Measurements from ENCODE around the gene CCR5.

CCR5 gene

GRCh38 chr3:46408853-46409252, 38.1 kb downstream of the CCR5 start:
- no peak for DNase-seq (ENCODE audit: low read depth in 2 of 2)

- DNase-seq (ENCODE audit: low read depth in 2 of 2), result no peak
Observed at GRCh38 chr3:46409739-46410489, 39.2 kb downstream of the CCR5 start.

GRCh38 chr3:46410669-46411068, 39.9 kb downstream of the CCR5 start:
- no peak for DNase-seq (ENCODE audit: low read depth in 2 of 2)

- no peak for DNase-seq (ENCODE audit: low read depth in 2 of 2)
Observed at GRCh38 chr3:46411271-46411670, 40.5 kb downstream of the CCR5 start.

- no peak for DNase-seq (ENCODE audit: low read depth in 2 of 2)
Observed at GRCh38 chr3:46412786-46413298, 42.1 kb downstream of the CCR5 start.

- no peak for DNase-seq (ENCODE audit: low read depth in 2 of 2)
Observed at GRCh38 chr3:46413951-46414350, 43.2 kb downstream of the CCR5 start.

GRCh38 chr3:46414739-46415138, 44.0 kb downstream of the CCR5 start:
- DNase-seq (ENCODE audit: low read depth in 2 of 2), result no peak

- no peak for DNase-seq (ENCODE audit: low read depth in 2 of 2)
Observed at GRCh38 chr3:46416125-46416810, 45.5 kb downstream of the CCR5 start.

GRCh38 chr3:46416811-46417510, 46.2 kb downstream of the CCR5 start:
- DNase-seq (ENCODE audit: low read depth in 2 of 2), result no peak

- DNase-seq (ENCODE audit: low read depth in 2 of 2), result no peak
Observed at GRCh38 chr3:46417841-46418611, 47.3 kb downstream of the CCR5 start.

GRCh38 chr3:46419816-46420215, 49.1 kb downstream of the CCR5 start:
- DNase-seq (ENCODE audit: low read depth in 2 of 2), result no peak

- no peak for DNase-seq (ENCODE audit: low read depth in 2 of 2)
Observed at GRCh38 chr3:46420931-46421330, 50.2 kb downstream of the CCR5 start.

GRCh38 chr3:46422617-46423016, 51.9 kb downstream of the CCR5 start:
- no peak for DNase-seq (ENCODE audit: low read depth in 2 of 2)

GRCh38 chr3:46423588-46423987, 52.8 kb downstream of the CCR5 start:
- DNase-seq (ENCODE audit: low read depth in 2 of 2), result no peak
